Motor neuron (in vitro differentiated cells): ENCODE measurements around the gene POLR3E. TPM values are rescaled to one million over a fixed set of nuclear protein-coding genes. Genes with fewer than 3 reads are reported as not detected.
"Not testable (repeated sequence)": the region's sequence is repeated elsewhere in the genome, so short reads cannot be mapped to it uniquely, and the experiment has no call there.

Experiments used
- ATAC-seq, 8 experiments: fragments of 200-7000 bp; cut with Tn5 transposase; replicated peaks in 6 of 8; 2 replicates each; pipeline ENCODE4 v1.8.0; 2021; ENCODE audit warnings: mild to moderate bottlenecking in 8 of 8, moderate library complexity in 8 of 8
- H3K27ac ChIP-seq, 2 donors: fragments of 250-450 bp; sonication (Bioruptor Pico); 2 replicates each; pipeline ENCODE4 v1.9.0; 2021; ENCODE audit warnings: antibody characterized with exemption in 2 of 2, mild to moderate bottlenecking in 2 of 2, moderate library complexity in 1 of 2
- H3K4me1 ChIP-seq, 2 donors: fragments of 250-450 bp; sonication (Bioruptor Pico); replicated peaks in 1 of 2; 2 replicates each; pipeline ENCODE4 v1.6.1; 2021; ENCODE audit warnings: antibody characterized with exemption in 2 of 2, mild to moderate bottlenecking in 2 of 2, moderate library complexity in 1 of 2
- H3K4me3 ChIP-seq, 5 donors: fragments of 250-450 bp; sonication (Bioruptor Pico); 2 replicates each; pipeline ENCODE4 v1.9.0; 2021; ENCODE audit warnings: antibody characterized with exemption in 5 of 5, mild to moderate bottlenecking in 5 of 5, moderate library complexity in 4 of 5
- WGBS, 10 experiments: fragments of 450-650 bp; shearing (Covaris generic); methylation state at CpG; one replicate each; pipeline ENCODE4 v1.0.0; 2022; 5-methylcytosine and 5-hydroxymethylcytosine counted together
- in situ Hi-C, 9 experiments: fragments of 400-800 bp; cut with MboI; loops; one replicate each; pipeline ENCODE4 v1.15.0; 2021; ENCODE audit warnings: low sequenced_read_pairs in 9 of 9, low pct_unique_long_range_greater_than_20kb in 2 of 9; ENCODE audit not compliant: unreplicated experiment in 9 of 9
- total RNA-seq, 8 experiments: library from RNA; unstranded; fragments of 300-600 nt; gene quantifications; 2 replicates each; pipeline versions ENCODE4 v1.2.3 to v1.2.4, GENCODE V29; 2022

The POLR3E gene
- total RNA-seq, 8 experiments from 2014 or later: 20.0 to 65.8 (median 39.4) TPM

GRCh38 chr16:22330326-22330725 is 33.1 kb downstream of the POLR3E start:
- no peak for ATAC-seq
- in situ Hi-C loops: loop anchor here in 2 of 9 experiments (25.0 kb wide), 2 partner anchors 1143 to 1468 kb away; no protein-coding TSS in a partner anchor
- whole genome bisulfite sequencing, 10 experiments: 60 to 100% (median 79%) methylated on average over 1 to 4 of the region's 4 CpGs; no CpG with 5 or more reads in 1 of the 10 experiments
- H3K4me3 ChIP-seq: no peak overlapping the region
- H3K4me1 ChIP-seq: no peaks in the 10 kb centered on the region
- H3K27ac ChIP-seq: no peak overlapping the region

DNA sequence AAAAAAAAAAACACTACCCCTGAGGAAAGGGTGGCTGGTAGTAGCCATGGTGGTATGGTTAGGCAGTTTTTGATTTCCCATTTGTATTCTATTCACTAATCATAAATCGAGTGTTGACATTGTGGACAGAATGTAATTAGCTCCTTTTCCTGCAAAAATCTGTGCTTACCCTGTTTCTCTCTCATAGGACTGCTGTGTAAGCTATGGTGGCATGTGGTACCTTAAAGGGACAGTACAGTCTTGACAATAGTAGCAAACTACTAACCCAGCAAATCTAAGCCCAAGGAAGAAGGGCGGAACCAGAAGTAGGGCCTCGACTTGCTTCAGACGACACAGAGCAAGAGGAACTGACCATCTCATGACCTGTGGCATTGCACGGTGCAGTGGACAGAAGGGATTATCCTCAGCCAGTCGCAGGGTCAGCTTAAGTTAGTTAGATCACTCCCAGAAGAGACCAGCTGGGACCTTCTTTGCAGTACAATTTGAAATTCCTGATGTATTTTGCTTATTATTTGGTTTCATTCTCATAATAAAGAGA is 36.3 kb downstream of the POLR3E start:
- ATAC-seq: no peak
- WGBS, 10 experiments: 40 to 100% (median 95%) methylated on average over 1 to 6 of the region's 6 CpGs; no CpG with 5 or more reads in 2 of the 10 experiments
- in situ Hi-C loops: loop anchor here in 2 of 9 experiments (25.0 kb wide), 2 partner anchors 1146 to 1471 kb away; no protein-coding TSS in a partner anchor
- Histone ChIP-seq H3K27ac (no peak overlapping the region), H3K4me1 (no peaks in the 10 kb centered on the region), H3K4me3 (no peak overlapping the region)

- in situ Hi-C loops: loop anchor here in 2 of 9 experiments (25.0 kb wide), 2 partner anchors 1148 to 1473 kb away; no protein-coding TSS in a partner anchor
- H3K4me3 ChIP-seq: no peak overlapping the region
- WGBS, 10 experiments: 80% methylated on average over 1 of the region's 3 CpGs; no CpG with 5 or more reads in 9 of the 10 experiments
- H3K4me1 ChIP-seq: no peaks in the 10 kb centered on the region
- no peak overlapping the region for H3K27ac ChIP-seq
- ATAC-seq: peak in 4 of 8 experiments; percentile 20 to 35 (median 30)
Observed at GRCh38 chr16:22335668-22336246, 38.5 kb downstream of the POLR3E start.

- in situ Hi-C loops: loop anchor here in 2 of 9 experiments (25.0 kb wide), 2 partner anchors 1149 to 1474 kb away; no protein-coding TSS in a partner anchor
- Histone ChIP-seq H3K27ac (no peak overlapping the region), H3K4me3 (no peak overlapping the region), H3K4me1 (no peaks in the 10 kb centered on the region)
- no peak for ATAC-seq
Observed at GRCh38 chr16:22336581-22336980, 39.4 kb downstream of the POLR3E start.

- Histone ChIP-seq H3K4me3 (no peak overlapping the region), H3K27ac (no peak overlapping the region), H3K4me1 (no peaks in the 10 kb centered on the region)
- no peak for ATAC-seq
- in situ Hi-C loops: loop anchor here in 2 of 9 experiments (25.0 kb wide), 2 partner anchors 1150 to 1475 kb away; no protein-coding TSS in a partner anchor
Observed at GRCh38 chr16:22337045-22337444, 39.8 kb downstream of the POLR3E start.

DNA sequence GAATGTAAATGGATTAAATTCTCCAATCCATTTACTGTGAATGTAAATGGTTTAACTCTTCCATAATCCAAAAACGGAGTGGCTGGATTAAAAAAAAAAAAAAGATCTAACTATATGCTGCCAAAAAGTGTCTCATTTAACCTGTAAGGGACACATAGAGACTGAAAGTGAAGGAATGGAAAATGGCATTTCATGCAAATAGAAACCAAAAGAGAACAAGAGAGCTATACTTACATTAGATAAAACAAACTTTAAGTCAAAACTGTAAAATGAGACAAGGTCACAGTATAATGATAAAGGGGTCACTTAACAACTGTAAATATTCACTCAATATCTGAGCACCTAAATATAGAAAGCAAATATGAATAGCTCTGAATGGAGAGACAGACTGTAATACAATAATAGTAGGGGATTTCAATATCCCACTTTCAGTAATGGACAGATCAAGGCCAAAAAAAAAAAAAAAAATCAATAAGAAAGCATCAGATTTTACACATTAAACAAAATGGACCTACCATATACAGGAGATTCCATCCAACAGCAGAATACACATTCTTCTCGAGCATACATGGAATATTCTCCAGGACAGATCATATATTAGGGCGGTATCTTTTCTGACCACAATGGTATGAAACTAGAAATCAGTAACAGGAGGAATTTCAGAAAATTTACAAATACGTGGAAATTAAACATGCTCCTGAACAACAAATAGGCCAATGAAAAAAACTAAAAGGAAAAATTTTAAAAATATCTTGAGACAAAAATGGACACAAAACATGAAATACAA is 40.8 kb downstream of the POLR3E start:
- in situ Hi-C loops: loop anchor here in 2 of 9 experiments (25.0 kb wide), 2 partner anchors 1151 to 1476 kb away; no protein-coding TSS in a partner anchor
- Histone ChIP-seq H3K4me1 (no peaks in the 10 kb centered on the region), H3K4me3 (no peak overlapping the region), H3K27ac (no peak overlapping the region)
- 78 to 100% (median 93%) methylated on average over 1 to 4 of the region's 4 CpGs for whole genome bisulfite sequencing, 10 experiments
- ATAC-seq: no peak

DNA sequence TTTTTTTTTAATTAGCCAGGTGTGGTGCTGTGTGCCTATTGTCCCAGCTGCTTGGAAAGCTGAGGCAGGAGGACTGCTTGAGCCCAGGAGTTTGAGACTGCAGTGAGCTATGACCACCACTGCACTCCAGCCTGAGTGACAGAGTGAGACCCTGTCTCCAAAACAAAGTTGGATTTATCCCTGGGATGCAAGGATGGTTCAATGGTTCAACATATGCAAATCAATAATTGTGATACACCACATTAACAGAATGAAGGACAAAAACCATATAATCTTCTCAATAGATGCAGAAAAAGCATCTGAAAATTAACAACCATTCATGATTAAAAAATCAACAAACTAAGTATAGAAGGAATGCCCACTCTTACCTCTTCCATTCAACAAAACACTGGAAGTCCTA is 43.7 kb downstream of the POLR3E start:
- no peak overlapping the region for H3K27ac ChIP-seq
- H3K4me1 ChIP-seq: no peaks in the 10 kb centered on the region
- in situ Hi-C loops: loop anchor here in 2 of 9 experiments (25.0 kb wide), 2 partner anchors 1154 to 1479 kb away; no protein-coding TSS in a partner anchor
- ATAC-seq: no peak
- no peak overlapping the region for H3K4me3 ChIP-seq

DNA sequence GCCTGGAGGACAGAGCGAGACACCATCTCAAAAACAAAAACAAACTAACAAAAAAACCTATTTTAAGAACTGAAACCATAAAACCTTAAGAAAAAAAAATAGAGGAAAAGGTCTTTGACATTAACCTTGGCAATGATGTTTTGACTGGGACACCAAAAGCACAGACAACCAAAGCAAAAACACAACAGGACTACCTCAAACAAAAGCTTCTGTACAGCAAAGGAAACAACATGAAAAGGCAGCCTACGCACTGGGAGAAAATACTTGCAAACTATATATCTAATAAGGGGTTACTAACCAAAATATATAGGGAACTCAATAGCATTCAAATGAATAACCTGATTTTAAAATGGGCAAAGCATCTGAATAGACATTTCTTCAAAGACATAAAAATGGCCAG is 44.9 kb downstream of the POLR3E start:
- ATAC-seq: no peak
- Histone ChIP-seq H3K4me3 (no peak overlapping the region), H3K4me1 (no peaks in the 10 kb centered on the region), H3K27ac (no peak overlapping the region)
- in situ Hi-C loops: loop anchor here in 2 of 9 experiments (25.0 kb wide), 2 partner anchors 1155 to 1480 kb away; no protein-coding TSS in a partner anchor
- 93 to 100% (median 98%) methylated on average over 1 to 2 of the region's 2 CpGs; no CpG with 5 or more reads in 2 of the 10 experiments for WGBS, 10 experiments

DNA sequence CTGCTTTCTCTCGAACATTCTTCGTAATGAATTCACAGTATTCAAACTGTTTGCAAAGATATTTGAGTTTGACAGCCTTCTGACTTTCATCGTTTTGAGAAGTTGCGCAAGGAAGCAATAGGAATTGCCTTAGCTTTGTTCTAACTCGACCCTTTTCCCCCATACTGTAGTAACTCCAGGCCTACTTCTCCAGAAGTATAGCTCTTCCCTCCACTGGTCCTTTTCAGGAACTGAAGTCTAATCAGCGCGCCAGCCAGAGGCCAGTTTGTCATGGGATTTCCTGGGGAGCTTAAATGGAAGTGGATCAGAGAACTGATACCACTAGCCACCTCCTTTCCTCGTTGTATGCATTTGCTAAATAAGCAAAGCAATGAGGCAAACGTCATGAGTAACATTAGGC is 49.3 kb downstream of the POLR3E start:
- in situ Hi-C loops: loop anchor here in 2 of 9 experiments (25.0 kb wide), 2 partner anchors 1159 to 1484 kb away; no protein-coding TSS in a partner anchor
- ATAC-seq: no peak
- no peak overlapping the region for H3K4me3 ChIP-seq
- no peaks in the 10 kb centered on the region for H3K4me1 ChIP-seq
- no peak overlapping the region for H3K27ac ChIP-seq
- 54 to 92% (median 86%) methylated on average over 2 to 9 of the region's 9 CpGs; no CpG with 5 or more reads in 1 of the 10 experiments for WGBS, 10 experiments

- Histone ChIP-seq H3K4me3 (no peak overlapping the region), H3K4me1 (no peaks in the 10 kb centered on the region), H3K27ac (no peak overlapping the region)
- in situ Hi-C loops: loop anchor here in 2 of 9 experiments (25.0 kb wide), 2 partner anchors 1160 to 1485 kb away; no protein-coding TSS in a partner anchor
- 80 to 100% (median 93%) methylated on average over 1 to 12 of the region's 20 CpGs for WGBS, 10 experiments
- ATAC-seq: peak in 2 of 8 experiments; percentile 21 to 25
Observed at GRCh38 chr16:22347100-22347820, 50.1 kb downstream of the POLR3E start.

DNA sequence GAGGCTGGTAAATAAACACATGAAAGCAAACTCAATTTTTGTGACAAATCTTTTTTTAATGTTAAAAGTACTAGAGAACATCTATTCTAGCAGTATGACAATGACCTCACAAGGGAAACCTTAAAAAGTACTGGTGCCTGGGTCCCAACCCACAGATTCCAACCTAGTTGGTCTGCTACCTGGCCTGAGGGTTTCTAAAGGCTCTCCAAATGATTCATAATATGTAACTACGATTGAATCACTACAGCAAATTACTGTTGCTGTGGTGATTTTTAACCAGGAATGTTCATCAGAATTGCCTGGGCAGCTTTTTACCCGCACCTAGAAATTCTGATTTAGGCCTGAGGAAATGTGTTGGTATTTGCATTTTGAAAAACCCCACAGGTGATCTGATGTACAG is 51.1 kb downstream of the POLR3E start:
- WGBS, 10 experiments: 40 to 100% (median 85%) methylated on average over 1 to 2 of the region's 2 CpGs; no CpG with 5 or more reads in 2 of the 10 experiments
- H3K4me1 ChIP-seq: peaks cover 3% of the 10 kb centered on the region in 2 donors
- no peak overlapping the region for H3K27ac ChIP-seq
- H3K4me3 ChIP-seq: no peak overlapping the region
- ATAC-seq: no peak
- in situ Hi-C loops: loop anchor here in 2 of 9 experiments (25.0 kb wide), 2 partner anchors 1161 to 1486 kb away; no protein-coding TSS in a partner anchor

DNA sequence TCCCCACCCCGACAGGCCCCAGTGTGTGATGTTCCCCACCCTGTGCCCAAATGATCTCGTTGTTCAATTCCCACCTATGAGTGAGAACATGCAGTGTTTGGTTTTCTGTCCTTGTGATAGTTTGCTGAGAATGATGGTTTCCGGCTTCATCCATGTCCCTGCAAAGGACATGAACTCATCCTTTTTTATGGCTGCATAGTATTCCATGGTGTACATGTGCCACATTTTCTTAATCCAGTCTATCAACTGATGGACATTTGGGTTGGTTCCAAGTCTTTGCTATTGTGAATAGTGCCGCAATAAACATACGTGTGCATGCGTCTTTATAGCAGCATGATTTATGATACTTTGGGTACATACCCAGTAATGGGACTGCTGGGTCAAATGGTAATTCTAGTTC is 53.8 kb downstream of the POLR3E start:
- H3K4me1 ChIP-seq, H3K4me3 ChIP-seq, H3K27ac ChIP-seq, ATAC-seq, in situ Hi-C loops: not testable (repeated sequence)
- 93 to 100% (median 100%) methylated on average over 1 to 3 of the region's 6 CpGs; no CpG with 5 or more reads in 3 of the 10 experiments for WGBS, 10 experiments
